Gastroesophageal sphincter (tissue), 3 donors: ENCODE results near the gene CLEC2B.

Experiments
- CTCF ChIP-seq, 4 experiments: fragments of 200-600 bp in 2 of 4; fragments of 450-650 bp in 2 of 4; sonication (generic) in 1 of 4; IDR thresholded peaks; one replicate each; pipeline ENCODE4 v1.5.1; 2017 to 2019; ENCODE audit warnings: antibody characterized with exemption in 4 of 4, mild to moderate bottlenecking in 2 of 4, moderate library complexity in 2 of 4
- POLR2AphosphoS5 ChIP-seq: sonication (generic); formaldehyde crosslinking; IDR thresholded peaks from one replicate; pipeline ENCODE4 v1.6.1; 2017; ENCODE audit warnings: antibody characterized with exemption

- no peak for TF ChIP-seq CTCF (IDR thresholded peaks at IDR 0.05)
- no peak for TF ChIP-seq POLR2AphosphoS5
Measured at GRCh38 chr12:9866860-9867269, 2.3 kb downstream of the CLEC2B start.
